HEK293T (cell line): ENCODE results near the gene CDH13.

Experiments used
- ARNT ChIP-seq: fragments of 450-650 bp; IDR thresholded peaks from 2 replicates; pipeline ENCODE4 v1.6.1; 2017; ENCODE audit warnings: mild to moderate bottlenecking
- NFRKB ChIP-seq: fragments of 450-650 bp; IDR thresholded peaks from 2 replicates; pipeline ENCODE4 v1.6.1; 2016; ENCODE audit warnings: mild to moderate bottlenecking, moderate library complexity

- TF ChIP-seq ARNT (no peak), NFRKB (no peak)
Measured at GRCh38 chr16:83689385-83689831, 1062.6 kb downstream of the CDH13 start.
